Smooth muscle cell (in vitro differentiated cells): Measurements from ENCODE around the gene TMEFF1. TPM values are rescaled to one million over a fixed set of nuclear protein-coding genes. Genes with fewer than 3 reads are reported as not detected.

Experiments used
- DNase-seq: peaks from one replicate; lab custom pipeline; 2025; ENCODE audit not compliant: unreplicated experiment; lab: John Stamatoyannopoulos, UW
- H2AFZ ChIP-seq: fragments of 200-600 bp; sonication (generic); 2 replicates; pipeline ENCODE4 v1.6.0; 2016; ENCODE audit warnings: antibody characterized with exemption, low read depth, mild to moderate bottlenecking
- H3F3A ChIP-seq: fragments of 200-600 bp; sonication (generic); 2 replicates; pipeline ENCODE4 v1.6.0; 2017; ENCODE audit warnings: antibody characterized with exemption, low read depth
- H3K27ac ChIP-seq: fragments of 200-600 bp; sonication (generic); 2 replicates; pipeline ENCODE4 v1.5.1; 2016; ENCODE audit warnings: low read depth, mild to moderate bottlenecking
- H3K27me3 ChIP-seq: fragments of 200-600 bp; sonication (generic); 2 replicates; pipeline ENCODE4 v1.6.1; 2016; ENCODE audit warnings: low read depth, mild to moderate bottlenecking
- H3K36me3 ChIP-seq: fragments of 200-600 bp; sonication (generic); 2 replicates; pipeline ENCODE4 v1.5.1; 2016; ENCODE audit warnings: low read depth
- H3K4me1 ChIP-seq: fragments of 200-600 bp; sonication (generic); 2 replicates; pipeline ENCODE4 v1.5.1; 2016; ENCODE audit warnings: low read depth
- H3K4me2 ChIP-seq: fragments of 200-600 bp; sonication (generic); 2 replicates; pipeline ENCODE4 v1.6.0; 2016; ENCODE audit warnings: mild to moderate bottlenecking
- H3K4me3 ChIP-seq: fragments of 200-600 bp; sonication (generic); 2 replicates; pipeline ENCODE4 v1.5.1; 2016; ENCODE audit warnings: mild to moderate bottlenecking
- H3K79me2 ChIP-seq: fragments of 200-600 bp; sonication (generic); 2 replicates; pipeline ENCODE4 v1.6.0; 2016; ENCODE audit warnings: low read depth, mild to moderate bottlenecking
- H3K9ac ChIP-seq: fragments of 200-600 bp; sonication (generic); 2 replicates; pipeline ENCODE4 v1.6.0; 2016; ENCODE audit warnings: low read depth
- H3K9me3 ChIP-seq: fragments of 200-600 bp; sonication (generic); replicated peaks from 2 replicates; pipeline ENCODE4 v1.5.1; 2016; ENCODE audit warnings: low read depth
- H4K20me1 ChIP-seq: fragments of 200-600 bp; sonication (generic); 2 replicates; pipeline ENCODE4 v1.6.0; 2016; ENCODE audit warnings: low read depth
- CTCF ChIP-seq: fragments of 200-600 bp; sonication (generic); IDR thresholded peaks from 2 replicates; pipeline ENCODE4 v1.5.1; 2017; ENCODE audit warnings: borderline replicate concordance, mild to moderate bottlenecking, antibody characterized with exemption; ENCODE audit not compliant: insufficient read depth, poor library complexity, severe bottlenecking
- whole genome bisulfite sequencing: methylation state at CpG from one replicate; pipeline ENCODE4 v1.1.7; 2016; ENCODE audit warnings: low lambda C conversion rate; 5-methylcytosine and 5-hydroxymethylcytosine counted together
- polyA plus RNA-seq: library from polyadenylated mRNA; unstranded; fragments of >200 nt; fragmentation: Nextera tagmentation; extraction: Ambion mirVana; gene quantifications from 2 replicates; pipeline ENCODE4 v1.2.1, GENCODE V29; 2016
- total RNA-seq: library from RNA; depleted of rRNA; stranded (reverse); fragments of >200 nt; gene quantifications from 2 replicates; pipeline ENCODE4 v1.2.3, GENCODE V29; 2014

TMEFF1 gene
- total and polyA plus RNA-seq, 2 experiments from 2014 or later = 1.7 to 1.8 TPM

GRCh38 chr9:100474924-100475276 is 2.0 kb downstream of the TMEFF1 start:
- no peak for DNase-seq
- no peaks in the 10 kb centered on the region for H3K9me3 ChIP-seq
- no peaks in the 10 kb centered on the region for H3K36me3 ChIP-seq
- TF ChIP-seq CTCF = no peak
- no peaks in the 10 kb centered on the region for H4K20me1 ChIP-seq
- H3K4me2 ChIP-seq = no peak overlapping the region
- no peaks in the 10 kb centered on the region for H3K27me3 ChIP-seq
- peaks cover 6% of the 10 kb centered on the region for H3K79me2 ChIP-seq
- 80% methylated on average over 4 of the region's 4 CpGs for WGBS
- H3K9ac ChIP-seq = no peak overlapping the region
- no peak overlapping the region for H3K27ac ChIP-seq
- H3F3A ChIP-seq = no peaks in the 10 kb centered on the region
- H2AFZ ChIP-seq = no peak overlapping the region
- peaks cover 6% of the 10 kb centered on the region for H3K4me1 ChIP-seq
- no peak overlapping the region for H3K4me3 ChIP-seq

- Histone ChIP-seq H3K36me3 (no peaks in the 10 kb centered on the region), H3F3A (no peaks in the 10 kb centered on the region), H2AFZ (no peak overlapping the region), H3K9ac (no peak overlapping the region), H3K4me1 (peaks cover 5% of the 10 kb centered on the region), H4K20me1 (no peaks in the 10 kb centered on the region), H3K4me3 (no peak overlapping the region), H3K27me3 (no peaks in the 10 kb centered on the region), H3K79me2 (peaks cover 7% of the 10 kb centered on the region), H3K4me2 (no peak overlapping the region), H3K27ac (no peak overlapping the region), H3K9me3 (no peaks in the 10 kb centered on the region)
- DNase-seq = no peak
- TF ChIP-seq CTCF = no peak
- 98% methylated on average over 4 of the region's 4 CpGs for WGBS
These were observed 4.3 kb downstream of the TMEFF1 start for GRCh38 chr9:100477241-100477640.

GRCh38 chr9:100478192-100478591 is 5.2 kb downstream of the TMEFF1 start:
- H3K9ac ChIP-seq = no peak overlapping the region
- H2AFZ ChIP-seq = no peak overlapping the region
- H3K27ac ChIP-seq = no peak overlapping the region
- WGBS = 94% methylated on average over 6 of the region's 6 CpGs
- no peaks in the 10 kb centered on the region for H3K9me3 ChIP-seq
- H3K4me1 ChIP-seq = no peaks in the 10 kb centered on the region
- DNase-seq = no peak
- no peak overlapping the region for H3K4me3 ChIP-seq
- no peaks in the 10 kb centered on the region for H3K36me3 ChIP-seq
- no peak overlapping the region for H3K4me2 ChIP-seq
- TF ChIP-seq CTCF = no peak
- H3K27me3 ChIP-seq = no peaks in the 10 kb centered on the region
- H4K20me1 ChIP-seq = no peaks in the 10 kb centered on the region
- no peaks in the 10 kb centered on the region for H3F3A ChIP-seq
- peaks cover 7% of the 10 kb centered on the region for H3K79me2 ChIP-seq

GRCh38 chr9:100479820-100480219 is 6.9 kb downstream of the TMEFF1 start:
- peaks cover 7% of the 10 kb centered on the region for H3K79me2 ChIP-seq
- DNase-seq = no peak

More at GRCh38 chr9:100479820-100480219, 6.9 kb downstream of the TMEFF1 start:
- H3K27me3 ChIP-seq = no peaks in the 10 kb centered on the region
- 91% methylated on average over 2 of the region's 2 CpGs for WGBS
- H3K4me1 ChIP-seq = no peaks in the 10 kb centered on the region
- H3K9me3 ChIP-seq = no peaks in the 10 kb centered on the region
- no peak overlapping the region for H3K27ac ChIP-seq
- H3K4me2 ChIP-seq = no peak overlapping the region
- no peaks in the 10 kb centered on the region for H3F3A ChIP-seq
- no peaks in the 10 kb centered on the region for H3K36me3 ChIP-seq
- no peak overlapping the region for H3K4me3 ChIP-seq
- no peaks in the 10 kb centered on the region for H4K20me1 ChIP-seq
- TF ChIP-seq CTCF = no peak
- no peak overlapping the region for H2AFZ ChIP-seq
- no peak overlapping the region for H3K9ac ChIP-seq
